ENCODE data around the gene DHRS9.

DNA sequence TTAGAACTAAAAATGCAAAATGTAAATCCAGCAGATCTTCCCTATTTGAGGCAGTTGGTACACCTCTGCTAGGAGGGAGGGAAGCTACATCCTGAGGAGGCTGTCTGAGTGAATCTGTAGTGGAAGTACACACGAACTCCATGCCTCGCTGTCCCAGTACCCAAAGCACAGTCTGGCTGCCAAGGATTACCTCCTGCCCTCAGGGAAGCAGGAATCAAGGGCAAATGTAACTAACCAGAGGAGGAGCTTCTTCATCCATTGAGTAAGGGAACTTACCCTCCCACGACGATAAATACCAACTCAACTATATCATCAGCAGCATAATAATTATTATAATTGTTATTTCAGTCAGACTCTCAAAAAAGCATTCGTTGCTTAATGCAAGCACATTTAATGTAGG is 2.1 kb downstream of the DHRS9 start:
- TF ChIP-seq, protein P1, sequence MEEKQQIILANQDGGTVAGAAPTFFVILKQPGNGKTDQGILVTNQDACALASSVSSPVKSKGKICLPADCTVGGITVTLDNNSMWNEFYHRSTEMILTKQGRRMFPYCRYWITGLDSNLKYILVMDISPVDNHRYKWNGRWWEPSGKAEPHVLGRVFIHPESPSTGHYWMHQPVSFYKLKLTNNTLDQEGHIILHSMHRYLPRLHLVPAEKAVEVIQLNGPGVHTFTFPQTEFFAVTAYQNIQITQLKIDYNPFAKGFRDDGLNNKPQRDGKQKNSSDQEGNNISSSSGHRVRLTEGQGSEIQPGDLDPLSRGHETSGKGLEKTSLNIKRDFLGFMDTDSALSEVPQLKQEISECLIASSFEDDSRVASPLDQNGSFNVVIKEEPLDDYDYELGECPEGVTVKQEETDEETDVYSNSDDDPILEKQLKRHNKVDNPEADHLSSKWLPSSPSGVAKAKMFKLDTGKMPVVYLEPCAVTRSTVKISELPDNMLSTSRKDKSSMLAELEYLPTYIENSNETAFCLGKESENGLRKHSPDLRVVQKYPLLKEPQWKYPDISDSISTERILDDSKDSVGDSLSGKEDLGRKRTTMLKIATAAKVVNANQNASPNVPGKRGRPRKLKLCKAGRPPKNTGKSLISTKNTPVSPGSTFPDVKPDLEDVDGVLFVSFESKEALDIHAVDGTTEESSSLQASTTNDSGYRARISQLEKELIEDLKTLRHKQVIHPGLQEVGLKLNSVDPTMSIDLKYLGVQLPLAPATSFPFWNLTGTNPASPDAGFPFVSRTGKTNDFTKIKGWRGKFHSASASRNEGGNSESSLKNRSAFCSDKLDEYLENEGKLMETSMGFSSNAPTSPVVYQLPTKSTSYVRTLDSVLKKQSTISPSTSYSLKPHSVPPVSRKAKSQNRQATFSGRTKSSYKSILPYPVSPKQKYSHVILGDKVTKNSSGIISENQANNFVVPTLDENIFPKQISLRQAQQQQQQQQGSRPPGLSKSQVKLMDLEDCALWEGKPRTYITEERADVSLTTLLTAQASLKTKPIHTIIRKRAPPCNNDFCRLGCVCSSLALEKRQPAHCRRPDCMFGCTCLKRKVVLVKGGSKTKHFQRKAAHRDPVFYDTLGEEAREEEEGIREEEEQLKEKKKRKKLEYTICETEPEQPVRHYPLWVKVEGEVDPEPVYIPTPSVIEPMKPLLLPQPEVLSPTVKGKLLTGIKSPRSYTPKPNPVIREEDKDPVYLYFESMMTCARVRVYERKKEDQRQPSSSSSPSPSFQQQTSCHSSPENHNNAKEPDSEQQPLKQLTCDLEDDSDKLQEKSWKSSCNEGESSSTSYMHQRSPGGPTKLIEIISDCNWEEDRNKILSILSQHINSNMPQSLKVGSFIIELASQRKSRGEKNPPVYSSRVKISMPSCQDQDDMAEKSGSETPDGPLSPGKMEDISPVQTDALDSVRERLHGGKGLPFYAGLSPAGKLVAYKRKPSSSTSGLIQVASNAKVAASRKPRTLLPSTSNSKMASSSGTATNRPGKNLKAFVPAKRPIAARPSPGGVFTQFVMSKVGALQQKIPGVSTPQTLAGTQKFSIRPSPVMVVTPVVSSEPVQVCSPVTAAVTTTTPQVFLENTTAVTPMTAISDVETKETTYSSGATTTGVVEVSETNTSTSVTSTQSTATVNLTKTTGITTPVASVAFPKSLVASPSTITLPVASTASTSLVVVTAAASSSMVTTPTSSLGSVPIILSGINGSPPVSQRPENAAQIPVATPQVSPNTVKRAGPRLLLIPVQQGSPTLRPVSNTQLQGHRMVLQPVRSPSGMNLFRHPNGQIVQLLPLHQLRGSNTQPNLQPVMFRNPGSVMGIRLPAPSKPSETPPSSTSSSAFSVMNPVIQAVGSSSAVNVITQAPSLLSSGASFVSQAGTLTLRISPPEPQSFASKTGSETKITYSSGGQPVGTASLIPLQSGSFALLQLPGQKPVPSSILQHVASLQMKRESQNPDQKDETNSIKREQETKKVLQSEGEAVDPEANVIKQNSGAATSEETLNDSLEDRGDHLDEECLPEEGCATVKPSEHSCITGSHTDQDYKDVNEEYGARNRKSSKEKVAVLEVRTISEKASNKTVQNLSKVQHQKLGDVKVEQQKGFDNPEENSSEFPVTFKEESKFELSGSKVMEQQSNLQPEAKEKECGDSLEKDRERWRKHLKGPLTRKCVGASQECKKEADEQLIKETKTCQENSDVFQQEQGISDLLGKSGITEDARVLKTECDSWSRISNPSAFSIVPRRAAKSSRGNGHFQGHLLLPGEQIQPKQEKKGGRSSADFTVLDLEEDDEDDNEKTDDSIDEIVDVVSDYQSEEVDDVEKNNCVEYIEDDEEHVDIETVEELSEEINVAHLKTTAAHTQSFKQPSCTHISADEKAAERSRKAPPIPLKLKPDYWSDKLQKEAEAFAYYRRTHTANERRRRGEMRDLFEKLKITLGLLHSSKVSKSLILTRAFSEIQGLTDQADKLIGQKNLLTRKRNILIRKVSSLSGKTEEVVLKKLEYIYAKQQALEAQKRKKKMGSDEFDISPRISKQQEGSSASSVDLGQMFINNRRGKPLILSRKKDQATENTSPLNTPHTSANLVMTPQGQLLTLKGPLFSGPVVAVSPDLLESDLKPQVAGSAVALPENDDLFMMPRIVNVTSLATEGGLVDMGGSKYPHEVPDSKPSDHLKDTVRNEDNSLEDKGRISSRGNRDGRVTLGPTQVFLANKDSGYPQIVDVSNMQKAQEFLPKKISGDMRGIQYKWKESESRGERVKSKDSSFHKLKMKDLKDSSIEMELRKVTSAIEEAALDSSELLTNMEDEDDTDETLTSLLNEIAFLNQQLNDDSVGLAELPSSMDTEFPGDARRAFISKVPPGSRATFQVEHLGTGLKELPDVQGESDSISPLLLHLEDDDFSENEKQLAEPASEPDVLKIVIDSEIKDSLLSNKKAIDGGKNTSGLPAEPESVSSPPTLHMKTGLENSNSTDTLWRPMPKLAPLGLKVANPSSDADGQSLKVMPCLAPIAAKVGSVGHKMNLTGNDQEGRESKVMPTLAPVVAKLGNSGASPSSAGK (IDR thresholded peaks at IDR 0.05) = no peak
- no peak for TF ChIP-seq CTCF (IDR thresholded peaks at IDR 0.05 in 2 of 3, conservative IDR thresholded peaks at IDR 0.05 in 1 of 3; ENCODE audit: insufficient read depth in 2 of 3, low read depth in 1 of 3, low read length in 3 of 3)
- no peak for TF ChIP-seq ZNF217 (CRISPR knock-in tag; IDR thresholded peaks at IDR 0.05)
- no peak for TF ChIP-seq POLR2A (conservative IDR thresholded peaks at IDR 0.05)
- no peak for TF ChIP-seq ZKSCAN1 (IDR thresholded peaks at IDR 0.05; ENCODE audit: low read depth, low read length)
- no peak for TF ChIP-seq ZNF518B (CRISPR knock-in tag; IDR thresholded peaks at IDR 0.05)
- TF ChIP-seq MXD1 (CRISPR knock-in tag; IDR thresholded peaks at IDR 0.05; ENCODE audit: borderline replicate concordance, poor library complexity, severe bottlenecking) = no peak
- TF ChIP-seq MCM3 (IDR thresholded peaks at IDR 0.05) = no peak
- TF ChIP-seq POLR2G (IDR thresholded peaks at IDR 0.05; ENCODE audit: low read depth, low read length) = no peak
- TF ChIP-seq DPF2 (IDR thresholded peaks at IDR 0.05) = no peak
